Progenitor cell of endocrine pancreas (in vitro differentiated cells): ENCODE data around the gene ARSG. TPM values are rescaled to one million over a fixed set of nuclear protein-coding genes. Genes with fewer than 3 reads are reported as not detected.

ENCODE experiments used
- DNase-seq: peaks from one replicate; pipeline ENCODE4 v3.0.0; 2021; ENCODE audit warnings: low spot score; ENCODE audit not compliant: unreplicated experiment
- H3K27ac Mint-ChIP-seq: 2 replicates; pipeline ENCODE4 v1.8.0; 2021; ENCODE audit warnings: mild to moderate bottlenecking, moderate library complexity, mixed read lengths
- H3K27me3 Mint-ChIP-seq: 2 replicates; pipeline ENCODE4 v1.8.0; 2021; ENCODE audit warnings: mixed read lengths
- H3K36me3 Mint-ChIP-seq: 2 replicates; pipeline ENCODE4 v1.8.0; 2022; ENCODE audit warnings: mixed read lengths; ENCODE audit not compliant: insufficient read depth
- H3K4me1 Mint-ChIP-seq: 2 replicates; pipeline ENCODE4 v1.8.0; 2021; ENCODE audit warnings: low read depth, mixed read lengths
- H3K4me3 Mint-ChIP-seq: 2 replicates; pipeline ENCODE4 v1.8.0; 2021; ENCODE audit warnings: low read depth, mild to moderate bottlenecking, moderate library complexity, mixed read lengths
- H3K9me3 Mint-ChIP-seq: 2 replicates; pipeline ENCODE4 v1.8.0; 2021; ENCODE audit warnings: low read depth, mixed read lengths
- CTCF ChIP-seq: fragments of 200-600 bp; sonication (generic); IDR thresholded peaks from one replicate; pipeline ENCODE4 v1.5.0; 2021; ENCODE audit warnings: antibody characterized with exemption, mild to moderate bottlenecking; ENCODE audit not compliant: unreplicated experiment
- total RNA-seq: library from RNA; stranded (reverse); gene quantifications from 2 replicates; pipeline ENCODE4 v1.2.1, GENCODE V29; 2021

Gene ARSG
- total RNA-seq, 1 donor from 2014 or later: 2.6 TPM

- Mint-ChIP-seq H3K36me3 (no peaks in the 10 kb centered on the region), H3K27me3 (peaks cover 13% of the 10 kb centered on the region), H3K9me3 (no peaks in the 10 kb centered on the region), H3K4me3 (no peak overlapping the region), H3K4me1 (peaks cover 30% of the 10 kb centered on the region), H3K27ac (no peak overlapping the region)
- DNase-seq: no peak
- no peak for TF ChIP-seq CTCF
Measured at GRCh38 chr17:68460715-68461114, 169.4 kb downstream of the ARSG start.

GRCh38 chr17:68461122-68461539 is 169.8 kb downstream of the ARSG start:
- Mint-ChIP-seq H3K27me3 (peaks cover 13% of the 10 kb centered on the region), H3K9me3 (no peaks in the 10 kb centered on the region), H3K27ac (no peak overlapping the region), H3K4me3 (no peak overlapping the region), H3K4me1 (peaks cover 27% of the 10 kb centered on the region), H3K36me3 (no peaks in the 10 kb centered on the region)
- DNase-seq: no peak
- no peak for TF ChIP-seq CTCF

GRCh38 chr17:68461589-68461988 is 170.3 kb downstream of the ARSG start:
- no peak for DNase-seq
- TF ChIP-seq CTCF: no peak
- Mint-ChIP-seq H3K9me3 (no peaks in the 10 kb centered on the region), H3K4me3 (no peak overlapping the region), H3K36me3 (no peaks in the 10 kb centered on the region), H3K4me1 (peaks cover 24% of the 10 kb centered on the region), H3K27ac (no peak overlapping the region), H3K27me3 (peaks cover 13% of the 10 kb centered on the region)

- peaks cover 13% of the 10 kb centered on the region for H3K27me3 Mint-ChIP-seq
- H3K4me3 Mint-ChIP-seq: no peak overlapping the region
- no peak overlapping the region for H3K27ac Mint-ChIP-seq
- no peaks in the 10 kb centered on the region for H3K36me3 Mint-ChIP-seq
- TF ChIP-seq CTCF: peak; percentile 72
- DNase-seq: peak; percentile 47
- H3K4me1 Mint-ChIP-seq: peaks cover 24% of the 10 kb centered on the region
- peaks cover 3% of the 10 kb centered on the region for H3K9me3 Mint-ChIP-seq
Measured at GRCh38 chr17:68462381-68463210, 171.3 kb downstream of the ARSG start.

- H3K27me3 Mint-ChIP-seq: peaks cover 9% of the 10 kb centered on the region
- no peak overlapping the region for H3K27ac Mint-ChIP-seq
- H3K36me3 Mint-ChIP-seq: no peaks in the 10 kb centered on the region
- H3K4me1 Mint-ChIP-seq: peaks cover 17% of the 10 kb centered on the region
- DNase-seq: no peak
- TF ChIP-seq CTCF: no peak
- H3K9me3 Mint-ChIP-seq: peaks cover 9% of the 10 kb centered on the region
- no peak overlapping the region for H3K4me3 Mint-ChIP-seq
Measured at GRCh38 chr17:68463211-68464019, 172.1 kb downstream of the ARSG start.
